Endothelial cell of umbilical vein (primary cell): ENCODE data around the gene C10orf67. TPM values are rescaled to one million over a fixed set of nuclear protein-coding genes. Genes with fewer than 3 reads are reported as not detected.
"Not testable (repeated sequence)": the region's sequence is repeated elsewhere in the genome, so short reads cannot be mapped to it uniquely, and the experiment has no call there.

Experiments
- BruUV-seq: library from RNA; stranded (reverse); fragments of 400-500 nt; replicated peaks from 2 replicates; lab custom pipeline; 2021; lab: Mats Ljungman, UMichigan
- CTCF ChIA-PET: fragments of 300-600, 350-600 bp; sonication (Branson Sonifier 250); formaldehyde crosslinking; loops from one replicate; lab custom pipeline; 2021; ENCODE audit warnings: antibody characterized with exemption, inconsistent platforms; lab: Charles Lee
- POLR2A ChIA-PET: fragments of 300-600, 350-600 bp; sonication (Branson Sonifier 250); formaldehyde crosslinking; loops from one replicate; lab custom pipeline; 2021; ENCODE audit warnings: antibody characterized with exemption, inconsistent platforms; lab: Charles Lee
- DNase-seq: peaks from one replicate; pipeline ENCODE4 v3.0.0-alpha.2; 2011; ENCODE audit warnings: low read depth, low spot score
- FAIRE-seq: peaks from 2 replicates; lab custom pipeline; 2011; peaks lifted over from hg19 to GRCh38; lab: Jason Lieb, UNC
- H2AFZ ChIP-seq: 2 replicates; pipeline ENCODE4 v1.6.0; 2012; ENCODE audit warnings: low read depth, low read length, control low read depth, inconsistent platforms
- H3K27ac ChIP-seq: 2 replicates; pipeline ENCODE4 v1.5.1; 2011; ENCODE audit warnings: low read depth, mild to moderate bottlenecking, control low read depth, low read length, moderate library complexity; ENCODE audit not compliant: insufficient read depth
- H3K27me3 ChIP-seq, 2 experiments: 2 replicates each; pipeline versions ENCODE4 v1.6.0 to v1.6.1; 2011; ENCODE audit warnings: low read length in 2 of 2, mixed read lengths in 1 of 2; ENCODE audit not compliant: control insufficient read depth in 2 of 2, insufficient read depth in 2 of 2
- H3K36me3 ChIP-seq, 2 experiments: 2 replicates in 1 of 2; 3 replicates in 1 of 2; pipeline ENCODE4 v1.5.1; 2011; ENCODE audit warnings: low read length in 2 of 2, mild to moderate bottlenecking in 1 of 2, moderate library complexity in 1 of 2; ENCODE audit not compliant: control insufficient read depth in 2 of 2, insufficient read depth in 2 of 2; ENCODE audit errors: extremely low read depth in 1 of 2
- H3K4me1 ChIP-seq: 3 replicates; pipeline ENCODE4 v1.5.1; 2011; ENCODE audit warnings: mild to moderate bottlenecking, low read length; ENCODE audit not compliant: control insufficient read depth, insufficient read depth; ENCODE audit errors: extremely low read depth
- H3K4me2 ChIP-seq: 2 replicates; pipeline ENCODE4 v1.6.1; 2011; ENCODE audit warnings: low read length, control low read depth, mixed read lengths; ENCODE audit not compliant: insufficient read depth
- H3K4me3 ChIP-seq, 3 experiments: fragments of 200-600 bp in 1 of 3; sonication (generic), shearing (Covaris generic) in 1 of 3; replicated peaks in 1 of 3; 2 replicates each; pipeline ENCODE4 v1.5.1; 2011 to 2016; ENCODE audit warnings: control low read depth in 3 of 3, low read length in 3 of 3, mild to moderate bottlenecking in 2 of 3, inconsistent platforms in 1 of 3, low read depth in 1 of 3, moderate library complexity in 1 of 3; ENCODE audit not compliant: insufficient read depth in 1 of 3
- H3K79me2 ChIP-seq: 2 replicates; pipeline ENCODE4 v1.6.0; 2012; ENCODE audit warnings: low read length, inconsistent platforms; ENCODE audit not compliant: control insufficient read depth, insufficient read depth
- H3K9ac ChIP-seq: replicated peaks from 2 replicates; pipeline ENCODE3; 2011; ENCODE audit warnings: low read length, control low read depth; ENCODE audit not compliant: insufficient read depth; ENCODE audit errors: extremely low read depth
- H3K9me1 ChIP-seq: replicated peaks from 3 replicates; pipeline ENCODE4 v1.6.0; 2011; ENCODE audit warnings: mild to moderate bottlenecking, low read length; ENCODE audit not compliant: control insufficient read depth, insufficient read depth; ENCODE audit errors: extremely low read depth
- H3K9me3 ChIP-seq: replicated peaks from 2 replicates; pipeline ENCODE4 v1.5.1; 2012; ENCODE audit warnings: low read length, inconsistent platforms; ENCODE audit not compliant: control insufficient read depth, insufficient read depth
- H4K20me1 ChIP-seq: replicated peaks from 2 replicates; pipeline ENCODE3; 2011; ENCODE audit warnings: mild to moderate bottlenecking, low read length; ENCODE audit not compliant: control insufficient read depth, insufficient read depth; ENCODE audit errors: extremely low read depth
- FOS ChIP-seq: IDR thresholded peaks from 2 replicates; pipeline ENCODE4 v1.6.1; 2011; ENCODE audit warnings: mild to moderate bottlenecking, low read length, moderate library complexity, borderline replicate concordance; ENCODE audit not compliant: insufficient read depth
- JUN ChIP-seq: IDR thresholded peaks from 2 replicates; pipeline ENCODE4 v1.6.1; 2011; ENCODE audit warnings: borderline replicate concordance, low read depth; ENCODE audit not compliant: insufficient read length, insufficient read depth
- dilution Hi-C: fragments of 300-500 bp; cut with MboI; formaldehyde crosslinking; loops from one replicate; pipeline ENCODE4 v1.15.0; 2019; ENCODE audit warnings: low sequenced_read_pairs; ENCODE audit not compliant: extremely low pct_ligation_motif_present
- intact Hi-C: fragments of 100-400 bp; cut with micrococcal nuclease; formaldehyde crosslinking; loops from one replicate; pipeline ENCODE4 v1.10.0; 2022
- polyA plus RNA-seq, 4 experiments: library from polyadenylated mRNA; depleted of rRNA in 3 of 4; stranded (reverse) in 3 of 4; unstranded in 1 of 4; fragments of >200 nt; gene quantifications; 2 replicates each; pipeline versions ENCODE4 v1.2.1 to v1.2.3, GENCODE V29; 2011 to 2012; ENCODE audit warnings: missing spikeins in 1 of 4
- total RNA-seq: library from RNA; stranded (reverse); gene quantifications from 2 replicates; pipeline ENCODE4 v1.2.3, GENCODE V29; 2021

C10orf67 gene
- total and polyA plus RNA-seq, 2 donors (not counting 3 experiments of a cell fraction or from before 2014, with no cell fraction given) = not detected

DNA sequence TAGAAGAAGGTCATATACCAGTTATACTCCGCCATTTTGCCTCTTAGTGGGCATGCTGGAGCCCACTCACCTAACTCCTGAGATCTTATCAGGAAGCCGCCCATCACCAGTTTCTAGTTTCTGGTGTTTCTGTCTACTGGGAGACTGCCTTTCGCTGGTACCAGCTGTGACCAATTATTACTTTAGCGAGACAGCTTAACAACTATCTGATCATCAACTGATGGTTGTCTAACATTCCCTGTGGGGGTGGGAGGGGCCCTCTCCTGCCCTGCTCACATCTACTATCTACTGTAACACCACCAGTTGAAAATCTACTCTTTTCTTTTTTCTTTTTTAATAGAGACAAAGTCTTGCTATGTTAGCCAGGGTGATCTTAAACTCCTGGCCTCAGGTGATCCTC lies 46.2 kb upstream of the C10orf67 start:
- no peaks in the 10 kb centered on the region for H3K4me1 ChIP-seq
- no peak overlapping the region for H3K4me2 ChIP-seq
- dilution Hi-C loops = no loop called here
- H2AFZ ChIP-seq = no peak overlapping the region
- BruUV-seq = no TSS peak
- H3K27me3 ChIP-seq = no peaks in the 10 kb centered on the region
- no peak overlapping the region for H3K27ac ChIP-seq
- H3K9ac ChIP-seq = no peak overlapping the region
- no peaks in the 10 kb centered on the region for H3K79me2 ChIP-seq
- TF ChIP-seq JUN = no peak
- no peak for TF ChIP-seq FOS
- no peaks in the 10 kb centered on the region for H3K9me3 ChIP-seq
- ChIA-PET CTCF (no interaction called here), POLR2A (no interaction called here)
- no peak overlapping the region for H3K4me3 ChIP-seq
- DNase-seq = no peak
- no peaks in the 10 kb centered on the region for H4K20me1 ChIP-seq
- intact Hi-C loops = no loop called here
- FAIRE-seq = no peak
- no peaks in the 10 kb centered on the region for H3K36me3 ChIP-seq
- no peaks in the 10 kb centered on the region for H3K9me1 ChIP-seq

DNA sequence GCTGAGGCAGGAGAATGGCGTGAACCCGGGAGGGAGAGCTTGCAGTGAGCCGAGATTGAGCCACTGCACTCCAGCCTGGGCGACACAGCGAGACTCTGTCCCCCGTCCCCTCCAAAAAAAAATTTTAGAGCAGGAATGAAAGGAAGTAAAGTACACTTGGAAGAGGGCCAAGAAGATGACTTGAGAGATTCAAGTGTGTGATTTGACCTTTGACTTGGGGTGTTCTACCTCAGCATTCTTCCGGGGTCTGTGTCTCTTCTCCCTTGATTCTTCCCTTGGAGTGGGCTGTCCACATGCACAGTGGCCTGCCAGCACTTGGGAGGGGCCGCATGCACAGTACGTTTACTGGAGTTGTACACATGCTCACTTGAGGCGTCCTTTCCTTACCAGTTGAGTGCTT lies 45.8 kb upstream of the C10orf67 start:
- not testable (repeated sequence) for H3K9me1 ChIP-seq, H3K79me2 ChIP-seq, H3K27me3 ChIP-seq

DNA sequence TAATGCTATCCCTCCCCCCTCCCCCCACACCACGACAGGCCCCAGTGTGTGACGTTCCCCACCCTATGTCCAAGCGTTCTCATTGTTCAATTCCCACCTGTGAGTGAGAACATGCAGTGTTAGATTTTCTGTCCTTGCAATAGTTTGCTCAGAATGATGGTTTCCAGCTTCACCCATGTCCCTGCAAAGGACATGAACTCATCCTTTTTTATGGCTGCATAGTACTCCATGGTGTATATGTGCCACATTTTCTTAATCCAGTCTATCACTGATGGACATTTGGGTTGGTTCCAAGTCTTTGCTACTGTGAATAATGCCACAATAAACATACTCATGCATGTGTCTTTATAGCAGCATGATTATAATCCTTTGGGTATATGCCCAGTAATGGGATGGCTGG lies 42.9 kb upstream of the C10orf67 start:
- H3K4me3 ChIP-seq, H3K36me3 ChIP-seq, BruUV-seq, H3K4me2 ChIP-seq, H3K27ac ChIP-seq, intact Hi-C loops, CTCF ChIA-PET, H3K4me1 ChIP-seq, H3K79me2 ChIP-seq, H3K9me1 ChIP-seq, dilution Hi-C loops, H3K9me3 ChIP-seq, H4K20me1 ChIP-seq, H2AFZ ChIP-seq, H3K9ac ChIP-seq, H3K27me3 ChIP-seq, FAIRE-seq, POLR2A ChIA-PET, DNase-seq: not testable (repeated sequence)

More for the DNA sequence above, 45.8 kb upstream of the C10orf67 start:
- H3K27ac ChIP-seq, dilution Hi-C loops, H3K4me3 ChIP-seq, H4K20me1 ChIP-seq, H3K9me3 ChIP-seq, H3K4me2 ChIP-seq, CTCF ChIA-PET, H3K4me1 ChIP-seq, H3K9ac ChIP-seq, H2AFZ ChIP-seq, BruUV-seq, POLR2A ChIA-PET, intact Hi-C loops, H3K36me3 ChIP-seq, DNase-seq, FAIRE-seq: not testable (repeated sequence)
